Measurements from ENCODE around the gene TNFRSF1B.
"Not testable (repeated sequence)": the region's sequence is repeated elsewhere in the genome, so short reads cannot be mapped to it uniquely, and the experiment has no call there.

TNFRSF1B gene

DNA sequence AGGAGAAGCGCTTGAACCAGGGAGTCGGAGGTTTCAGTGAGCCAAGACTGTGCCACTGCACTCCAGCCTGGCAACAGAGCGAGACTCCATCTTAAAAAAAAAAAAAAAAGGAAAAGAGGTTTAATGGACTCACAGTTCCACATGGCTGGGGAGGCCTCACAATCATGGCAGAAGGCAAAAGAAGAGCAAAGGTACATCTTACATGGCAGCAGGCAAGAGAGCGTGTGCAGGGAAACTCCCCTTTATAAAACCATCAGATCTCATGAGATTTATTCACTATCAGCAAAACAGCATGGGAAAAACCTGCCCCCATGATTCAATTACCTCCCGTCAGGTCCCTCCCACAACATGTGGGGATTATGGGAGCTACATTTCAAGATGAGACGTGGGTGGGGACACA lies 57.3 kb downstream of the TNFRSF1B start:
- not testable (repeated sequence) for DNase-seq

GRCh38 chr1:12228979-12229378 lies 62.2 kb downstream of the TNFRSF1B start:
- DNase-seq = no peak

GRCh38 chr1:12229386-12229834 lies 62.6 kb downstream of the TNFRSF1B start:
- DNase-seq = no peak

DNA sequence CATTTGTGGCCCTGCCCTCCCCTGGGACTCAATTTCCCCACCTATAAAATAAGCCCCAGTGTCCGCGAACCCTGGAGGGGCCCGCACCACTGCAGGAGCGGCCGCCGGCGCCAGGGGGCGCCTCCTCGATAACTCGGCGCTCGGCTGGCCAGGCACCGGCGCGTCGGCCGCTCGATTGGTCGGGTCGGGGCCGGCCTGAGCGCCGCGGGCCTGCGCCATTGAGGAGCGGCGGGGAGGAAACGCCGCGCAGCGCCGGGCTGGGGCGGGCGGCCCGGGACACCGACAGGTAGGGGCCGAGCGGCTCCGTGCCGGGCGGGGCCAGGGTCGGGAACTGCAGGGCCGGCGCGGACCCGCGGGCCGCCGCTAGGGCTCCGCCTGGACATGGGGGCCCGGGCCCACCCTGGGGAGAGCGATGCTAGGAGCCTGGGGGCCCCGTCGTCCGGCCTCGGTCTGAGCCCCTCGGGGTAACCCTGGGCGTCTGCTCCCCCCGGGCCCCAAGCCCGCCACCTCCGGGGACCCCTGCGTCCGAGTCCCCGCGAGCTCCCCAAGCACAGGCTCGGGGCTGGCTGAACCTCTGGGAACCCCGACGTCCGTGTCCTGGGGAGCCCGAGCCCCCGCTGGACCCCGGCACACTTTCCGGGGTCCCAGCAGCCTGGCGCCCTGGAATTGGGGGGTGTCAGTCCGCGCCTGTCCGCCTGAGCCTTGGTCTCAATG lies 63.2 kb downstream of the TNFRSF1B start, which contains the start of gene VPS13D:
TSS of gene VPS13D (plus strand) at position 196 of the 714 bp plus-strand sequence. CDS start 4,237 bp downstream, outside the sequence.
- DNase-seq = no peak

GRCh38 chr1:12230549-12231275 lies 63.9 kb downstream of the TNFRSF1B start:
- no peak for DNase-seq

DNA sequence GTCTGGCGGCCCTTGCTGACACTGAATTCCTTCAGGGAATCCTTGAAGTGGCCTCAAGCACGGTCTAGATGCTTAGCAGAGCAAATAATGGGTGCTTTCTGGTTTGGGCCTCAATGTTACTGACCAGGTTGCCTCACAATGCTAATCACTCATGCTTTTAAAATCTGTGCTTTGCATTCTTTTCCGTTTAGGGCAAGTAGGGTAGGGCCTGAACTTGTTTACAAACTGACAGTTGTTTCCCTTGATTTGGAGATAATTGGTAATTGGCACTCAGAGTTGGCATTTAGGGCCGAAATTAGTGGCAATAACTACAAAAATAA lies 64.4 kb downstream of the TNFRSF1B start:
- DNase-seq = no peak

- DNase-seq = no peak
These were observed 65.4 kb downstream of the TNFRSF1B start for GRCh38 chr1:12232221-12232620.

DNA sequence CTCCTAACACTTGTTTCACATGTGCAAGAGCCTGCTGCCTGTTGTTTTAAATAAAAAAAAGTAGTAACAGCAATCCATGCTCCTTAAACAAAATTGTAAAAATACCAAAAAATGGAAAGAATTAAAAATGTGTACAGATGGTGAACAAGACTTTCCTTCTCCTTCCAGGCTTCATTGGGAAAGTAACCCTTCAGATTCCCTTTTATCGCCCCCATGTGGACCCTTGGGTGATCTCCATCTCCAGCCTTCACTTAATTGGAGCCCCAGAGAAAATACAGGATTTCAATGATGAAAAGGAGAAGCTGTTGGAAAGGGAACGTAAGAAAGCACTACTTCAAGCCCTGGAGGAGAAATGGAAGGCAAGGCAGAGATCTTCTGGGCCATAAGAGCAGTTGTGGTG lies 77.3 kb downstream of the TNFRSF1B start:
- DNase-seq = no peak

- DNase-seq = no peak
These were observed 77.8 kb downstream of the TNFRSF1B start for GRCh38 chr1:12244585-12244984.

- DNase-seq = no peak
These were observed 78.3 kb downstream of the TNFRSF1B start for GRCh38 chr1:12245116-12245515.

DNA sequence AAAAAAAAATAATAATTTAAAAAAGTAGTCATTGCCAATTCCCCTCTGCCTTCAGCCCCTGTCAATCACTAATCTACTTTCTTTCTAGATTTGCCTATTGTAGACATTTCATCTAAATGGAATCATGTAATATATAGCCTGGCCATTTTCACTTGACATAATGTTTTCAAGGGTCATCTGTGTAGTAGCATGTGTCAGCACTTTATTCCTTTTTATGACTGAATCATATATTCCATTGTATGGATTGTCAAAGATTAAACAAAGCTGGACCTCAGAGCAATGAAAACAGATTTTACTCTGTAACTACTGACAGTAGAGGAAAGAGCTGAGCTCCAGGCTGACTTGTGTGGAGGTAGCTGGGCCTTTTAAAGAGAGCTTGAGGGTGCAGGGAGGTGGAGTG lies 78.9 kb downstream of the TNFRSF1B start:
- no peak for DNase-seq

GRCh38 chr1:12246584-12246983 lies 79.8 kb downstream of the TNFRSF1B start:
- DNase-seq = no peak

DNA sequence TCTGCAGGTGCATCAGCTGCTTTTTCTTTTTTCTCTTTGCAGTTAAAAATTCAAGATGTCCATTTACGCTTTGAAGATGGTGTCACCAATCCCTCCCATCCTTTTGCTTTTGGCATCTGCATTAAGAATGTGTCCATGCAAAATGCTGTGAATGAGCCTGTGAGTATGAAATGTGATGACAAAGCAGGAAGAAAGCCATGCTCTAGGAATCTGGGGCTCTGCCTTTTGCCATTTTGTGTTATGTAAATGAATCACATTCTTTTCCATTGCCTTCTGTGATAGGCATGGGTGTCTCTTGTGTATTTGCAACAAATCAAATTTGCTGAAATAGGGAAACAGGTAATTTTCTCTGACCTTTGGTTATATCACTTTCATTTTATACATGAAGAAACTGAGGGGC lies 82.4 kb downstream of the TNFRSF1B start:
- DNase-seq = no peak

- DNase-seq = no peak
These were observed 83.0 kb downstream of the TNFRSF1B start for GRCh38 chr1:12249748-12250147.

DNA sequence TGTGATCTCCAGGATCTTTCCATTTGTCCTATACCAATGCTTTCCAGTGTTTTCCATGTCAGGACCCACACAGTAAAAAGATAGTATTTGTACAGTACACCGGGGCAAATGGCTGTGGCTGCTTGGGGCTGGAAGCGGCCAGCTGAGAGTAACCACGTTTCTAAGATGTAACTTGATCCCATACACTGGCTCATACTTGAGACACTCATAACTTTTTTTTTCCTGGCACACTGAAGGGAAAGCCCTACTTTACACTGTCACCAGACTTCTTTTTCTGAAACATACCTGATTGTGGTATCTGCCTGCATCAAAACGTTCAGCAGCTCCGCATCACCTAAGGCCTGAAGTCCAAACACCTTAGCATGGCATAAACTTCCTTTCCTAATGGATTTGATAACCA lies 84.7 kb downstream of the TNFRSF1B start:
- no peak for DNase-seq

DNA sequence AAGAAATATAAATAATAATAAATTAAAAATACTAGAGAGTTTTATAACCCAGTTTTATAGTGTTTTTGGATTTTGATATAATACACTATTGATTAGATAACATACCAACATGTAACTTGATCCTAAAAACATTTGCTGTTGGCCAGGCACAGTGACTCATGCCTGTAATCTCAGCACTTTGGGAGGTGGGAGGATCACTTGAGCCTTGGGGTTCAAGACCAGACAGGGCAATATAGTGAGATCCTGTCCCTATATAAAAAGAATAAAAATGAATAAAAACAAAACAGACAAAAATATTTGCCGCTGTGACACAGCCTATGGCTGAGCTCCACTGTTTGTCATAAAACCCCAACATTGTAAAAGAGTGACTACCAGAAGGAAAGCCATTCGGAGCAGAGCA lies 89.1 kb downstream of the TNFRSF1B start:
- DNase-seq = no peak

GRCh38 chr1:12258272-12258671 lies 91.5 kb downstream of the TNFRSF1B start:
- DNase-seq = no peak
